Psoas muscle (tissue), 8 donors: Measurements from ENCODE around the gene SCAPER. TPM values are rescaled to one million over a fixed set of nuclear protein-coding genes. Genes with fewer than 3 reads are reported as not detected.
"Not testable (repeated sequence)": the region's sequence is repeated elsewhere in the genome, so short reads cannot be mapped to it uniquely, and the experiment has no call there.

Experiments
- ATAC-seq, 4 donors: fragments of 200-7000 bp; cut with Tn5 transposase; one replicate each; pipeline ENCODE4 v1.9.1; 2020; ENCODE audit warnings: moderate library complexity in 3 of 4, mild to moderate bottlenecking in 2 of 4
- DNase-seq, 2 donors: peaks; one replicate each; pipeline ENCODE4 v3.0.0-alpha.2; 2020
- H3K27ac ChIP-seq: fragments of 200-600 bp; one replicate; pipeline ENCODE4 v1.8.0; 2022
- H3K27me3 ChIP-seq, 3 donors: fragments of 200-600 bp in 1 of 3; one replicate each; pipeline versions ENCODE4 v1.6.1 to v1.8.0; 2013 to 2022; ENCODE audit warnings: low read length in 2 of 3, mild to moderate bottlenecking in 2 of 3, moderate library complexity in 1 of 3; ENCODE audit not compliant: insufficient read depth in 3 of 3
- H3K36me3 ChIP-seq, 2 donors: fragments of 200-600 bp in 1 of 2; one replicate each; pipeline versions ENCODE4 v1.6.1 to v1.8.0; 2013 to 2022; ENCODE audit warnings: low read depth in 1 of 2, mild to moderate bottlenecking in 1 of 2, moderate library complexity in 1 of 2; ENCODE audit not compliant: insufficient read depth in 1 of 2
- H3K4me1 ChIP-seq: fragments of 200-600 bp; one replicate; pipeline ENCODE4 v1.8.0; 2022
- H3K4me3 ChIP-seq: fragments of 200-600 bp; one replicate; pipeline ENCODE4 v1.8.0; 2022; ENCODE audit warnings: mild to moderate bottlenecking
- H3K9me3 ChIP-seq: fragments of 200-600 bp; one replicate; pipeline ENCODE4 v1.8.0; 2022
- WGBS, 3 donors: extraction: QIAGEN DNeasy Blood & Tissue Kit; methylation state at CpG; one replicate each; pipeline versions ENCODE4 v1.1.6 to v1.1.7; 2013; 5-methylcytosine and 5-hydroxymethylcytosine counted together
- intact Hi-C, 2 donors: fragments of 100-400 bp; cut with DNase I; formaldehyde crosslinking; loops; one replicate each; pipeline versions ENCODE4 v1.11.0 to v1.14.2; 2022
- polyA plus RNA-seq, 3 donors: library from polyadenylated mRNA; stranded (reverse); fragments of 200-250 nt; gene quantifications; one replicate each; pipeline ENCODE4 v1.2.3, GENCODE V29; 2013
- total RNA-seq, 4 donors: library from RNA; stranded (reverse); fragmentation: NEBNext Ultra II Directional in 2 of 4; extraction: Animal tissue kit (Norgen Biotek cat#: 25700) in 2 of 4; gene quantifications; one replicate each; pipeline versions ENCODE4 v1.2.1 to v1.2.4, GENCODE V29; 2021 to 2023
- TF ChIP-seq, protein P1 (sequence below): fragments of 200-600 bp; IDR thresholded peaks from one replicate; pipeline ENCODE4 v1.8.0; 2022; ENCODE audit warnings: antibody characterized with exemption
- donor health status: healthy with polysubstance abuse.
- donor health status: DM: no; HTN: no; CAD: no; lungs with moderate emphysema.
- donor health status: Bipolar disorder and iron deficiency.
- donor health status: healthy.
- donor health status: DM: yes; HTN: yes; CAD: no.
- donor health status: DM: no; HTN: no; CAD: no.
- donor health status: DM: no; HTN: no; CAD: no.
- donor health status: DM: yes; HTN: yes; CAD: no.

Gene SCAPER
- total and polyA plus RNA-seq, 7 donors, result 4.1 to 28.7 (median 20.0) TPM

DNA sequence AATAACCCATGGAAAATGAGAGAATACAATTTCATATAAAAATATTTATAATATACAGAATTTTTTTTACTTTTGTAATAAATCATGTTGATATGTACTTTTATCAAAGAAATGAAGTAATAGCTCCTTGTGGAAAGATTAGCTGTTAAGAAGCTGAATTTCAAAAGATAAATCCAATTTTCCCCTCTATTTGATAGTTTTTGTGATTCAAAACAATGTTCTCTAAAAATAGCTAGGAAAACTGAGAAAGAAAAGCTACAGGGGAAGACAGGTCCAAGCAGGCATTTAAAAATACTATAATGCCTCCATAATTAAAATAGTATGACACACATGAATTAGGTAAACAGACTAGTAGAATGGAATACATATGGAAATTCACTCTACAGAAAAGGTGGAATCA is 44.9 kb downstream of the SCAPER start:
- DNase-seq (no peak), ATAC-seq (no peak)
- TF ChIP-seq, protein P1, sequence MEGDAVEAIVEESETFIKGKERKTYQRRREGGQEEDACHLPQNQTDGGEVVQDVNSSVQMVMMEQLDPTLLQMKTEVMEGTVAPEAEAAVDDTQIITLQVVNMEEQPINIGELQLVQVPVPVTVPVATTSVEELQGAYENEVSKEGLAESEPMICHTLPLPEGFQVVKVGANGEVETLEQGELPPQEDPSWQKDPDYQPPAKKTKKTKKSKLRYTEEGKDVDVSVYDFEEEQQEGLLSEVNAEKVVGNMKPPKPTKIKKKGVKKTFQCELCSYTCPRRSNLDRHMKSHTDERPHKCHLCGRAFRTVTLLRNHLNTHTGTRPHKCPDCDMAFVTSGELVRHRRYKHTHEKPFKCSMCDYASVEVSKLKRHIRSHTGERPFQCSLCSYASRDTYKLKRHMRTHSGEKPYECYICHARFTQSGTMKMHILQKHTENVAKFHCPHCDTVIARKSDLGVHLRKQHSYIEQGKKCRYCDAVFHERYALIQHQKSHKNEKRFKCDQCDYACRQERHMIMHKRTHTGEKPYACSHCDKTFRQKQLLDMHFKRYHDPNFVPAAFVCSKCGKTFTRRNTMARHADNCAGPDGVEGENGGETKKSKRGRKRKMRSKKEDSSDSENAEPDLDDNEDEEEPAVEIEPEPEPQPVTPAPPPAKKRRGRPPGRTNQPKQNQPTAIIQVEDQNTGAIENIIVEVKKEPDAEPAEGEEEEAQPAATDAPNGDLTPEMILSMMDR, result no peak
- peaks cover 0 to 8% of the 10 kb centered on the region in 2 donors for H3K36me3 ChIP-seq
- intact Hi-C loops, result loop anchor here (10.0 kb wide), 2 partner anchors 225 to 665 kb away; no protein-coding TSS in a partner anchor
- H3K4me1 ChIP-seq, result peaks cover 8% of the 10 kb centered on the region
- no peaks in the 10 kb centered on the region for H3K27me3 ChIP-seq
- H3K9me3 ChIP-seq, result no peaks in the 10 kb centered on the region
- H3K27ac ChIP-seq, result no peak overlapping the region
- H3K4me3 ChIP-seq, result no peak overlapping the region

DNA sequence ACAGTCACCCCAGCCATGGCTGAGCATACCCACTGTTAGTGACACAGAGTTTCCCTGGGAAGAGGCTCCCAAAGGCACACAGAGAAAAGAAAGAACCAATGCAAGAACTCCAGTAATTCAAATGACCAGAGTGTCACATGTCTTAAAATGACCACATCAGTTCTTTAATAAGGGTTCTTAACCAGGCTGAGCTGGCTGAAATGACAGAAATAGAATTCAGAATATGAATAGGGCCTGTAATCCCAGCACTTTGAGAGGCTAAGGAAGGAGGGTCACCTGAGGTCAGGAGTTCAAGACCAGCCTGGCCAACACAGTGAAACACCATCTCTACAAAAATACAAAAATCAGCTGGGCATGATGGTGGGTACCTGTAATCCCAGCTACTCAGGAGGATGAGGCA is 54.8 kb downstream of the SCAPER start:
- H3K27me3 ChIP-seq, intact Hi-C loops, DNase-seq, H3K4me1 ChIP-seq, H3K4me3 ChIP-seq, ATAC-seq, H3K27ac ChIP-seq: not testable (repeated sequence)
- peaks cover 18% of the 10 kb centered on the region for H3K9me3 ChIP-seq
- peaks cover 0 to 14% of the 10 kb centered on the region in 2 donors for H3K36me3 ChIP-seq

DNA sequence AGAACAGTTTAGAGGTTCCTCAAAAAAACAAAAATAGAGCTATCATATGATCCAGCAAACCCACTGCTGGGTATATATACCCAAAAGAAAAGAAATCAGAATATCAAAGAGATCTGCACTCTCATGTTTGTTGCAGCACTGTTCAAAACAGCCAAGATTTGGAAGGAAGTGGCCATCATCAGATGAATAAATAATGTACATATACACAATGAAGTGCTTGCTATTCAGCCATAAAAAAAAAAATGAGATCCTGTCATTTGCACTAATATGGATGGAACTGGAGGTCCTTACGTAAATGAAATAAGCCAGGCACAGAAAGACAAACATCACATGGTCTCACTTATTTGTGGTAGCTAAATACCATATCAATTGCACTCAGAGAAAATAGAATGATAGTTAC is 58.4 kb downstream of the SCAPER start:
- TF ChIP-seq, protein P1, result no peak
- no peaks in the 10 kb centered on the region for H3K27me3 ChIP-seq
- H3K4me3 ChIP-seq, result no peak overlapping the region
- 59 to 85% (median 84%) methylated on average over 1 of the region's 1 CpG for WGBS, 3 donors
- intact Hi-C loops, result no loop called here
- DNase-seq, result no peak
- peaks cover 0 to 7% of the 10 kb centered on the region in 2 donors for H3K36me3 ChIP-seq
- H3K27ac ChIP-seq, result no peak overlapping the region
- no peaks in the 10 kb centered on the region for H3K4me1 ChIP-seq
- peaks cover 5% of the 10 kb centered on the region for H3K9me3 ChIP-seq
- ATAC-seq, result no peak

DNA sequence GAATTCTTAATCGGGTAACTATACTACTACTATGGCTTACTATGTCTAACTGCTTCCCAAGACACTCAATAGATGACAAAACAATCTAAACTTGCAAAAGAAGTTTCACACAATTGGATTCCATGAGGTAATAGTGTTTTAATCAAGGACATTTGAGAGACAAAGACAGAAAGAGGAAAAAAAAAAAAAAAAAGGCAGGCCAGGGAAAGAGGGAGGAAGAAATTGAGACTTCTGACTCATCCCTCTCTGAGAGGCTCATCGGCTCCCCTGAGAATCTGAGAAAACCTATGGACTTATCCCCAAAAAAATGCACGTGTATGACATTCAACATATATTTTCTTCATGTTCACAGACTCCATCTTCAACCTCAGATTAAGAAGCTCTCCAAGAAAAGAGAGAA is 61.0 kb downstream of the SCAPER start:
- H3K4me3 ChIP-seq, result no peak overlapping the region
- no peak overlapping the region for H3K27ac ChIP-seq
- no peaks in the 10 kb centered on the region for H3K4me1 ChIP-seq
- WGBS, 3 donors, result 76 to 84% (median 80%) methylated on average over 3 of the region's 3 CpGs
- intact Hi-C loops, result no loop called here
- ATAC-seq (no peak), DNase-seq (no peak)
- TF ChIP-seq, protein P1, result no peak
- peaks cover 0 to 4% of the 10 kb centered on the region in 2 donors for H3K36me3 ChIP-seq
- H3K27me3 ChIP-seq, result no peaks in the 10 kb centered on the region
- H3K9me3 ChIP-seq, result peaks cover 5% of the 10 kb centered on the region

DNA sequence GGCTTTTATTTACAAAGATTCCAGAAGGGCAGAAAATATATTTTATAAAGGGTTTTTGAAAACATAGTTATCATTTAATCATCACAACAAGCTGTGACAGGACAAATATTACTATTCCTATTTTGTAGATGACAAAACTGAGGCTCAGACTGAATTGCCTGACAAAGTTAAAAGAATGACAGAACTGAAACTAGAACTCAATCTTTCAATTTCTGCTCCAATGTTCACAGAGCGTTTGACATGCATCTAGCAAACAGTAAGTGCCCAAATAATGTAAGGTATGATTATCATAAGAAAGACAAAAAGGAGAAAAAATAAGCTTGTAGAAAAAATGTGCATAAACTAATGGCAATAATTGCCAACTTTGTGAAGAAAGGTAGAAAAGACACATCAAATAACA is 61.9 kb downstream of the SCAPER start:
- no peak overlapping the region for H3K27ac ChIP-seq
- TF ChIP-seq, protein P1, result no peak
- no peaks in the 10 kb centered on the region for H3K27me3 ChIP-seq
- WGBS, 3 donors, result 79 to 97% (median 85%) methylated on average over 1 of the region's 1 CpG
- no peak for DNase-seq
- peaks cover 0 to 4% of the 10 kb centered on the region in 2 donors for H3K36me3 ChIP-seq
- no peak for ATAC-seq
- H3K4me3 ChIP-seq, result no peak overlapping the region
- no peaks in the 10 kb centered on the region for H3K4me1 ChIP-seq
- peaks cover 5% of the 10 kb centered on the region for H3K9me3 ChIP-seq
- intact Hi-C loops, result no loop called here
